ENCODE results near the gene GSK3B.

GSK3B gene

DNA sequence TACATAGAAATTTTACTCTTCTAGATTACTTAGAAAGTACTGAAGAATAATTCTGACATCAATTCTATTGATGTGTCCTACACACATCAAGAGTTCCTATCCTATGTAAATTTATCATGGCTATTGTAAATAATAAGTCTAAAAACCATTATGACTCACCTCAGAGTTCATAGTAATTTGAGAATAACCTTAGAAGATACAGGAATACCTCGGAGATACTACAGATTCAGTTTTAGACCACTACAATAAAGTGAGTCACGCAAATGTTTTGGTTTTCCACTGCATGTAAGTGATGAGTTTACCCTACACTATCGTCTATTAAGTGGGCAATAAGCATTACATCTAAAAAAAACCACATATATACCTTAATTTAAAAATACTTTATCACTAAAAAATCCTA is 237.6 kb downstream of the GSK3B start:
- H3K4me3 ChIP-seq (ENCODE audit: low read depth, low read length): no peak overlapping the region
- in situ Hi-C loops (cut with HindIII; ENCODE audit: low sequenced_read_pairs): no loop called here
- DNase-seq (ENCODE audit: low read depth, low spot score): peak; percentile 7
- TF ChIP-seq, protein P1, sequence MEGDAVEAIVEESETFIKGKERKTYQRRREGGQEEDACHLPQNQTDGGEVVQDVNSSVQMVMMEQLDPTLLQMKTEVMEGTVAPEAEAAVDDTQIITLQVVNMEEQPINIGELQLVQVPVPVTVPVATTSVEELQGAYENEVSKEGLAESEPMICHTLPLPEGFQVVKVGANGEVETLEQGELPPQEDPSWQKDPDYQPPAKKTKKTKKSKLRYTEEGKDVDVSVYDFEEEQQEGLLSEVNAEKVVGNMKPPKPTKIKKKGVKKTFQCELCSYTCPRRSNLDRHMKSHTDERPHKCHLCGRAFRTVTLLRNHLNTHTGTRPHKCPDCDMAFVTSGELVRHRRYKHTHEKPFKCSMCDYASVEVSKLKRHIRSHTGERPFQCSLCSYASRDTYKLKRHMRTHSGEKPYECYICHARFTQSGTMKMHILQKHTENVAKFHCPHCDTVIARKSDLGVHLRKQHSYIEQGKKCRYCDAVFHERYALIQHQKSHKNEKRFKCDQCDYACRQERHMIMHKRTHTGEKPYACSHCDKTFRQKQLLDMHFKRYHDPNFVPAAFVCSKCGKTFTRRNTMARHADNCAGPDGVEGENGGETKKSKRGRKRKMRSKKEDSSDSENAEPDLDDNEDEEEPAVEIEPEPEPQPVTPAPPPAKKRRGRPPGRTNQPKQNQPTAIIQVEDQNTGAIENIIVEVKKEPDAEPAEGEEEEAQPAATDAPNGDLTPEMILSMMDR (IDR thresholded peaks at IDR 0.05; ENCODE audit: low read depth, low read length): no peak

DNA sequence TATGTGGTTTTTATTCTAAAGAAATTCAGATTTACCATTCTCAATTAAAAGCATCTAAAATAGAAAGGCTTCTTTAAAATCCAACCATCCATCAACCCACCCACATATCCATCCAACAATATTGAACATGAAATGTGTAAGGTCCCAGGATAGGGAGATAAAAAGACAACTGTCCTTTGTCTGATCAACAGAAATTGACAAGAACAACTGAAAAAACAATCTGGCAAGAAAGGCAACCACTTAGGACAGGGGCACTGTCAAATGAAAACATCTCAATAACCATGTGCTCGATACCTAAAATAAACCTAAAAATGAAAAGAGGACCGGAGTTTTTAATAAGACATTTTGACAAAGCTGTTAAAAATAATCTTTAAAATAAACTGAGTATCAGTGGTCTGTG is 245.1 kb downstream of the GSK3B start:
- H3K4me3 ChIP-seq (ENCODE audit: low read depth, low read length): no peak overlapping the region
- DNase-seq (ENCODE audit: low read depth, low spot score): no peak
- TF ChIP-seq, protein P1 (IDR thresholded peaks at IDR 0.05; ENCODE audit: low read depth, low read length): no peak
- in situ Hi-C loops (cut with HindIII; ENCODE audit: low sequenced_read_pairs): no loop called here

DNA sequence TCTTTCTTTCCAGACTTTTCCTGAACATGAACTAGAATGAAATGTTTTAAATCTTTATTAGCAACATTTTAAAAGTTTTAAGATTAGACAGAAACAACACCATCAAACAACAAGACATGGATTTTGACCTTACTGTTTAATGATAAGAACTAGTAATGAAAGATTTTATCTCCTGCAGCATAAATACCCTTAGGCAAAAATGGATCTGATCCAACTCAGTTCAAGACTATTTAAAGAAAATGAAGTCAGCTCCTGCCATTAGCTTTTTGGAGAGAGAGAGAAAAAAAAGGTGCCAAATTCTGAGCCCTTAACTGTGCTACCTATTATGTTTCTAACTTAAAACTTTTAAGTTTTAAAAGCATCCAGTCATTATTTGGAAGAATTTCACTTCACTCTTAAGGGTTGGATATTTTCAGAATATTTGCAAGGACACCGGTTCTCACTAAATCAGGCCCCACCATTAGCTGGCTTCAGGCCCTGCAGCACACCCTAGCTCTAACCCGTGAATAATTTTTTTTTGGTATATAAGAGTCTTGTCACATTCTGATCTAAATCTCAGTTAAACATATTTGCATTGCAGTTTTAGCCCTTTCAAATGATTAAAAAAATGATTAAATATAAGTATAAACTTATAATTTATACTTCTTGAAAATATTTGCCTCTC is 252.3 kb downstream of the GSK3B start:
- H3K4me3 ChIP-seq (ENCODE audit: low read depth, low read length): no peak overlapping the region
- DNase-seq (ENCODE audit: low read depth, low spot score): no peak
- in situ Hi-C loops (cut with HindIII; ENCODE audit: low sequenced_read_pairs): no loop called here
- TF ChIP-seq, protein P1 (IDR thresholded peaks at IDR 0.05; ENCODE audit: low read depth, low read length): no peak

DNA sequence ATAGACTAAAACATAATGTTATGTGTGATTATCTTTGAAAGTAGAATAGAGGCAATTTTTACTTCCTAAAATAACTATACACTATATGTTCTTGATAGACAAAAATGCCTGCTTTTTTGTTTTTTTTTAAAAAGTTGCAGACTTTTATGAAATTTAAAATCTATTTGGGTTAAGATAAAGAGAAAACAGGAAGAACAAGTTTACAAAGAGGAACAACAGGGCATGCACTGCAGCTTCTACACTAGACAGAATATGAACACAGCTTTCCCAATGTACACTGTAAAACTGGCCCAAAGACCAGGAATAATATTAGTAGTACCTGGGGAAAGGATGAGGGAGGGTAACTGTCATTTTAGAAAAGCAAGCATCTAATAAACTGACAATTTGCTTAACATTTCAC is 258.7 kb downstream of the GSK3B start:
- in situ Hi-C loops (cut with HindIII; ENCODE audit: low sequenced_read_pairs): no loop called here

DNA sequence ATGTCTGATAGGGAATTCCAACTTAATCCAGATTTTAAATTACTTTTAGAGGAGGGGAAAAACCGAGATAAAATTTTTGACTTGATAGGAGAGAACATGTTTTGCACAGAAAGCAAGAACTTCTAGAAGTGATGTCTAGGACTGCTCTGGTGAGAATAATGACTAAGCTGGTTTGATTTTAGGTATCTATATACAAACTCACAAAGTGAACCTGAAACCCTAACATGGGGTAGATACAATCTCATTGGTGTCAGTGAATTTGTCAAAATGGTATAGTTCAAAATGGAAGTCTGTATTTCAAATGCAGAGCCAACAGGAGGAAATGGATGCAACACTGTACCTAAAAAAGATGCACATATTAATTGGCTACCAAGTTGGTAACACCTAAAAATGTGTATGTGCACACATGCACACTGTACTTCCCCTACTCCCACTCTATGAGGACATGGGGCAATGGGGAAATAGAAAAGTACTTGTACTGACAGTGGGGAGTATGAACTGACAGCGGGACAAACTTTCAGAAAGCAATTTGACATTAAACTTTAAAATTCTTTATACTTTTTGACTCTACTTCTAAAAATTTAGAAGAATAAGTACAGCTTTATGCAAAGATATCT is 259.4 kb downstream of the GSK3B start:
- DNase-seq (ENCODE audit: low read depth, low spot score): no peak
- no peak overlapping the region for H3K4me3 ChIP-seq (ENCODE audit: low read depth, low read length)
- TF ChIP-seq, protein P1 (IDR thresholded peaks at IDR 0.05; ENCODE audit: low read depth, low read length): no peak
- in situ Hi-C loops (cut with HindIII; ENCODE audit: low sequenced_read_pairs): no loop called here

More for the DNA sequence above, 258.7 kb downstream of the GSK3B start:
- no peak for DNase-seq (ENCODE audit: low read depth, low spot score)
- H3K4me3 ChIP-seq (ENCODE audit: low read depth, low read length): no peak overlapping the region
- TF ChIP-seq, protein P1 (IDR thresholded peaks at IDR 0.05; ENCODE audit: low read depth, low read length): no peak

DNA sequence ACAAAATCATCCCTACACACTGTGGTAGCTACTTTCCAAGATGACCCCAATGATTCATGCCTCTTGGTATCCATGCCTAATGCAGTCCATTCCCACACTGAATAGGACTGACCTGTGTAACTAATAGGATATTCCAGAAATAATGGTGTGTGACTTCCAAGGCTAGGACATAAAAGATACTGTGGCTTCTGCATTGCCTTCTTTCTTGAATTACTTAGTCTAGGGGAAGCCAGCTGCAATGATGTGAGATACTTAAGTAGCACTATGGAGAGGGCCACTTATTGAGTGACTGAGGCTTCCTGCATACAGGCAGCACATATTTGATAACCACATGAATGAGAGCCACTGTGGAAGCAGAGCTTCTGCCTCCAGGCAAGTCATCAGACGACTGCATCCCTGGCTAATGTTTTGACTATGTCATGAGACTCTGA is 262.3 kb downstream of the GSK3B start:
- no peak overlapping the region for H3K4me3 ChIP-seq (ENCODE audit: low read depth, low read length)
- in situ Hi-C loops (cut with HindIII; ENCODE audit: low sequenced_read_pairs): no loop called here
- DNase-seq (ENCODE audit: low read depth, low spot score): peak; percentile 78
- TF ChIP-seq, protein P1 (IDR thresholded peaks at IDR 0.05; ENCODE audit: low read depth, low read length): no peak

Data from astrocyte of the spinal cord (primary cell).